Cardiac fibroblast (primary cell): ENCODE results near the gene SCARB1.
A peak's percentile ranks its signal among the peaks of the same experiment; 100 is the strongest.
"Not testable (repeated sequence)": the region's sequence is repeated elsewhere in the genome, so short reads cannot be mapped to it uniquely, and the experiment has no call there.

ENCODE experiments used
- DNase-seq, 2 donors: peaks; one replicate each; pipeline versions ENCODE4 v3.0.0 to v3.0.0-alpha.2; 2010; ENCODE audit warnings: low read depth in 2 of 2
- H3K4me3 ChIP-seq, 2 donors: replicated peaks in 1 of 2; 1 replicate in 1 of 2; 2 replicates in 1 of 2; pipeline ENCODE4 v1.5.1; 2011; ENCODE audit warnings: low read depth in 2 of 2, low read length in 2 of 2, mild to moderate bottlenecking in 2 of 2, moderate library complexity in 1 of 2
- CTCF ChIP-seq: IDR thresholded peaks from one replicate; pipeline ENCODE4 v1.5.1; 2011; ENCODE audit warnings: low read depth, mild to moderate bottlenecking, low read length, inconsistent platforms

Gene SCARB1

GRCh38 chr12:124893792-124894516 lies 30.3 kb upstream of the SCARB1 start:
- no peak for DNase-seq
- H3K4me3 ChIP-seq = no peak overlapping the region
- no peak for TF ChIP-seq CTCF

GRCh38 chr12:124888260-124888659 lies 24.6 kb upstream of the SCARB1 start:
- DNase-seq = peak in 1 of 2 donors; percentile 36
- no peak overlapping the region for H3K4me3 ChIP-seq
- TF ChIP-seq CTCF = no peak

GRCh38 chr12:124887766-124888165 lies 24.1 kb upstream of the SCARB1 start:
- not testable (repeated sequence) for H3K4me3 ChIP-seq, DNase-seq

- no peak overlapping the region for H3K4me3 ChIP-seq
- no peak for DNase-seq
- no peak for TF ChIP-seq CTCF
Measured at GRCh38 chr12:124884587-124885438, 21.1 kb upstream of the SCARB1 start.

GRCh38 chr12:124883263-124884130 lies 19.8 kb upstream of the SCARB1 start:
- no peak for TF ChIP-seq CTCF
- DNase-seq = peak in 1 of 2 donors; percentile 35
- H3K4me3 ChIP-seq = no peak overlapping the region

GRCh38 chr12:124881123-124881522 lies 17.5 kb upstream of the SCARB1 start:
- DNase-seq = peak in 1 of 2 donors; percentile 15
- H3K4me3 ChIP-seq = no peak overlapping the region
- no peak for TF ChIP-seq CTCF

- H3K4me3 ChIP-seq = not testable (repeated sequence)
- peak in 1 of 2 donors; percentile 43 for DNase-seq
Measured at GRCh38 chr12:124880335-124880734, 16.7 kb upstream of the SCARB1 start.
